Dedifferentiated amniotic fluid mesenchymal stem cell (primary cell): ENCODE data around the gene CPSF7.
"Not testable (repeated sequence)": the region's sequence is repeated elsewhere in the genome, so short reads cannot be mapped to it uniquely, and the experiment has no call there.

Experiments
- DNase-seq: peaks from one replicate; pipeline ENCODE4 v3.0.0-alpha.2; 2016; ENCODE audit errors: extremely low spot score

Gene CPSF7

GRCh38 chr11:61442616-61443015, 12.8 kb upstream of the CPSF7 start:
- DNase-seq, result no peak

GRCh38 chr11:61439615-61440014, 9.8 kb upstream of the CPSF7 start:
- DNase-seq, result no peak

GRCh38 chr11:61437496-61437895, 7.7 kb upstream of the CPSF7 start:
- DNase-seq, result no peak

- not testable (repeated sequence) for DNase-seq
Measured at GRCh38 chr11:61430839-61431238, 1.1 kb upstream of the CPSF7 start.

GRCh38 chr11:61429346-61429690, 457 bp downstream of the CPSF7 start:
- DNase-seq, result no peak

GRCh38 chr11:61425367-61426131, 4.2 kb downstream of the CPSF7 start:
- DNase-seq, result no peak

GRCh38 chr11:61422226-61422625, 7.5 kb downstream of the CPSF7 start:
- DNase-seq, result no peak

GRCh38 chr11:61418136-61418535, 11.6 kb downstream of the CPSF7 start:
- no peak for DNase-seq

GRCh38 chr11:61417670-61418069, 12.1 kb downstream of the CPSF7 start:
- no peak for DNase-seq

GRCh38 chr11:61416941-61417340, 12.8 kb downstream of the CPSF7 start:
- no peak for DNase-seq

GRCh38 chr11:61415381-61415780, 14.4 kb downstream of the CPSF7 start:
- no peak for DNase-seq

- DNase-seq, result no peak
Measured at GRCh38 chr11:61414547-61414946, 15.2 kb downstream of the CPSF7 start.

- no peak for DNase-seq
Measured at GRCh38 chr11:61413496-61413895, 16.3 kb downstream of the CPSF7 start.

GRCh38 chr11:61411589-61411988, 18.2 kb downstream of the CPSF7 start:
- DNase-seq, result no peak

- DNase-seq, result no peak
Measured at GRCh38 chr11:61406991-61407728, 22.6 kb downstream of the CPSF7 start.

GRCh38 chr11:61406067-61406466, 23.7 kb downstream of the CPSF7 start:
- no peak for DNase-seq

GRCh38 chr11:61404641-61405040, 25.1 kb downstream of the CPSF7 start:
- DNase-seq, result no peak

- DNase-seq, result no peak
Measured at GRCh38 chr11:61404103-61404502, 25.7 kb downstream of the CPSF7 start.

GRCh38 chr11:61403658-61404057, 26.1 kb downstream of the CPSF7 start:
- no peak for DNase-seq

GRCh38 chr11:61401573-61401972, 28.2 kb downstream of the CPSF7 start:
- no peak for DNase-seq

GRCh38 chr11:61401173-61401572, 28.6 kb downstream of the CPSF7 start:
- DNase-seq, result no peak

GRCh38 chr11:61392981-61393595, 36.7 kb downstream of the CPSF7 start:
- DNase-seq, result no peak

GRCh38 chr11:61390161-61390560, 39.6 kb downstream of the CPSF7 start:
- DNase-seq, result no peak
